PFSK-1 (cell line): ENCODE data around the gene MTG2.

Source experiments
- FOXP2 ChIP-seq: optimal IDR thresholded peaks from 2 replicates; pipeline ENCODE3; 2011; ENCODE audit warnings: borderline replicate concordance, control low read depth, inconsistent platforms; ENCODE audit not compliant: insufficient read depth; ENCODE audit errors: extremely low read length, extremely low read depth
- POLR2AphosphoS5 ChIP-seq: IDR thresholded peaks from 2 replicates; pipeline ENCODE4 v1.6.1; 2012; ENCODE audit warnings: low read depth, mild to moderate bottlenecking, control low read depth, low read length, moderate library complexity
- SIN3A ChIP-seq: IDR thresholded peaks from 2 replicates; pipeline ENCODE4 v1.6.1; 2012; ENCODE audit warnings: mild to moderate bottlenecking, low read length, moderate library complexity, borderline replicate concordance; ENCODE audit not compliant: insufficient read depth
- TAF1 ChIP-seq: IDR thresholded peaks from 2 replicates; pipeline ENCODE4 v1.6.1; 2012; ENCODE audit warnings: low read length, control low read depth, borderline replicate concordance; ENCODE audit not compliant: insufficient read depth
- TF ChIP-seq, protein P1 (sequence below), 2 experiments: IDR thresholded peaks; 2 replicates each; pipeline versions ENCODE4 v1.6.1 to v1.8.0; 2011 to 2012; ENCODE audit warnings: low read depth in 2 of 2, low read length in 2 of 2, control low read depth in 1 of 2, inconsistent platforms in 1 of 2, mild to moderate bottlenecking in 1 of 2, moderate library complexity in 1 of 2; ENCODE audit not compliant: insufficient read depth in 1 of 2

Gene MTG2

DNA sequence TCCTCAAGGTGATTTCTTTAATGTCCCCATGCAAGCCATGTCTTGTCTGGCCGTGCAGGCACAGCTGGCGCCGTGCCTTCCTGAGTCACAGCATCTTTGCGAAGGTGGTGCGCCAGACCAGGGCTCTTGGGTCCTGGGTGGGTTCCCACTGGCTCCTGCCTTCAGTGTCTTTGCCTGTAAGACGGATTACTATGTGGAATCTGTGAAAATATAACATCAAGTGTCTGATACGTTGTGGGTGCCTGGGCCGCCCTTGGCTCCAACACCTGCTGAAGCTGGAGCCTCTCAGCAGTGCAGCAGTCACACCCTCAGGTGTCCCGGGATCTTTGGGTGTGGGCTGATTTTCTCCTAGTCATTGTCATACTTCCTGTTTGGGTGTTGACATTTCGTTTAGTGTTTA is 58.7 kb downstream of the MTG2 start:
- no peak for TF ChIP-seq FOXP2
- TF ChIP-seq SIN3A: no peak
- TF ChIP-seq TAF1: no peak
- no peak for TF ChIP-seq POLR2AphosphoS5

- TF ChIP-seq SIN3A: no peak
- no peak for TF ChIP-seq TAF1
- TF ChIP-seq POLR2AphosphoS5: no peak
- TF ChIP-seq, protein P1, sequence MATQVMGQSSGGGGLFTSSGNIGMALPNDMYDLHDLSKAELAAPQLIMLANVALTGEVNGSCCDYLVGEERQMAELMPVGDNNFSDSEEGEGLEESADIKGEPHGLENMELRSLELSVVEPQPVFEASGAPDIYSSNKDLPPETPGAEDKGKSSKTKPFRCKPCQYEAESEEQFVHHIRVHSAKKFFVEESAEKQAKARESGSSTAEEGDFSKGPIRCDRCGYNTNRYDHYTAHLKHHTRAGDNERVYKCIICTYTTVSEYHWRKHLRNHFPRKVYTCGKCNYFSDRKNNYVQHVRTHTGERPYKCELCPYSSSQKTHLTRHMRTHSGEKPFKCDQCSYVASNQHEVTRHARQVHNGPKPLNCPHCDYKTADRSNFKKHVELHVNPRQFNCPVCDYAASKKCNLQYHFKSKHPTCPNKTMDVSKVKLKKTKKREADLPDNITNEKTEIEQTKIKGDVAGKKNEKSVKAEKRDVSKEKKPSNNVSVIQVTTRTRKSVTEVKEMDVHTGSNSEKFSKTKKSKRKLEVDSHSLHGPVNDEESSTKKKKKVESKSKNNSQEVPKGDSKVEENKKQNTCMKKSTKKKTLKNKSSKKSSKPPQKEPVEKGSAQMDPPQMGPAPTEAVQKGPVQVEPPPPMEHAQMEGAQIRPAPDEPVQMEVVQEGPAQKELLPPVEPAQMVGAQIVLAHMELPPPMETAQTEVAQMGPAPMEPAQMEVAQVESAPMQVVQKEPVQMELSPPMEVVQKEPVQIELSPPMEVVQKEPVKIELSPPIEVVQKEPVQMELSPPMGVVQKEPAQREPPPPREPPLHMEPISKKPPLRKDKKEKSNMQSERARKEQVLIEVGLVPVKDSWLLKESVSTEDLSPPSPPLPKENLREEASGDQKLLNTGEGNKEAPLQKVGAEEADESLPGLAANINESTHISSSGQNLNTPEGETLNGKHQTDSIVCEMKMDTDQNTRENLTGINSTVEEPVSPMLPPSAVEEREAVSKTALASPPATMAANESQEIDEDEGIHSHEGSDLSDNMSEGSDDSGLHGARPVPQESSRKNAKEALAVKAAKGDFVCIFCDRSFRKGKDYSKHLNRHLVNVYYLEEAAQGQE (IDR thresholded peaks at IDR 0.05; ENCODE audit: insufficient read depth in 1 of 2, low read depth in 2 of 2, low read length in 2 of 2): no peak
- TF ChIP-seq FOXP2: no peak
Observed at GRCh38 chr20:62242176-62242575, 59.3 kb downstream of the MTG2 start.

DNA sequence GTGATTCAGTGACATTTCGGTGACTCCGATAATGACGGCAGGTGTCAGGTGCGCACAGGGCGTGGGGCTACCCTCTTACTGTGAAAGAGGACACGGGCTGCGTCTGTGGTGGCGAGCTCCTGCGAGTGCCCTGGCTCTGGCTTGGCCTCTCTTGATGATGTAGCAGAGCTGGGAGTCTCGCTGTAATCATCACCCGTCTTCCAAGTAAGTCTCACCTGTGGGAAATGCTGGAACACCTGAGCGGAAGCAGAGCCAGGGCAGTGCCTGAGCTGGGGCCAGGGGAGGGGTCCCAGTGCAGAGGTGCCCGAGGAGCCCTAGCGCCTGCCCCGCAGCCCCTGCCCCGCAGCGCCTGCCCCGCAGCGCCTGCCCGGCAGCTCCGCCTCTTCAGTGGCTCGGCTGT is 60.3 kb downstream of the MTG2 start:
- no peak for TF ChIP-seq FOXP2
- no peak for TF ChIP-seq SIN3A
- TF ChIP-seq POLR2AphosphoS5: no peak
- TF ChIP-seq TAF1: no peak
- TF ChIP-seq, protein P1 (IDR thresholded peaks at IDR 0.05; ENCODE audit: insufficient read depth in 1 of 2, low read depth in 2 of 2, low read length in 2 of 2): no peak

DNA sequence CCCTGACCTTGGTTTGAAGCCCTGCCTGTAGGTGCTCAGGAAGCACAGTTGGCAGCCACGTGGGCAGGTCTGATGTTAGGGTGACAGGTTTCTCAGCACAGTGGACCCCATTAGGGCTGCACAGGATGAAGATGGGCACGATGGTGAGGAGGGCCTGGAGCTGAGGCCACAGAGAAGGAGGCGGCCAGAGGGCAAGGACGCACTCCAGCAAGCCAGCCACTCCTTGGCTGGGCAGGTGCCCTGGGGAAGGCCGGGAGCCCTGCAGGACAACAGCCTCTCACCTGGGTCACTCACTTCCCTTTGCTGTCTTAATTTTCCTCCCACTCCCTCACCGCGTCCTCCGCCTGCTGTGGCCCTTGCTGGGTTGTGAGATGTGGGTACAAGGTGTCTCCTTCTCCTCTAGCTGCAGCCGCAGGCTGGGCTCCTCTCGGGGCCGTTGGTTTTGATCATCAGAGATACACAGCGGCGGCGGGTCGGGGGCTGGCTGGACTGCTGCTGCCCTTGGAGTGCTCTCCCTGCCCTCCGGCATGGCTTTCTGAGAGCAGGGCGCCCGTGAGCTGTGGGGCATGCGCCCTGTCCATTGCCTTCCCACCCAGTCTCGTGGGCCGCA is 61.2 kb downstream of the MTG2 start:
- TF ChIP-seq SIN3A: no peak
- TF ChIP-seq, protein P1 (IDR thresholded peaks at IDR 0.05; ENCODE audit: insufficient read depth in 1 of 2, low read depth in 2 of 2, low read length in 2 of 2): no peak

- TF ChIP-seq FOXP2 (no peak), SIN3A (no peak), TAF1 (no peak)
- TF ChIP-seq, protein P1 (IDR thresholded peaks at IDR 0.05; ENCODE audit: insufficient read depth in 1 of 2, low read depth in 2 of 2, low read length in 2 of 2): no peak
Observed at GRCh38 chr20:62244644-62245108, 61.8 kb downstream of the MTG2 start.
